ENCODE results near the gene CXCR3.
"Not testable (repeated sequence)": the region's sequence is repeated elsewhere in the genome, so short reads cannot be mapped to it uniquely, and the experiment has no call there.

Gene CXCR3

DNA sequence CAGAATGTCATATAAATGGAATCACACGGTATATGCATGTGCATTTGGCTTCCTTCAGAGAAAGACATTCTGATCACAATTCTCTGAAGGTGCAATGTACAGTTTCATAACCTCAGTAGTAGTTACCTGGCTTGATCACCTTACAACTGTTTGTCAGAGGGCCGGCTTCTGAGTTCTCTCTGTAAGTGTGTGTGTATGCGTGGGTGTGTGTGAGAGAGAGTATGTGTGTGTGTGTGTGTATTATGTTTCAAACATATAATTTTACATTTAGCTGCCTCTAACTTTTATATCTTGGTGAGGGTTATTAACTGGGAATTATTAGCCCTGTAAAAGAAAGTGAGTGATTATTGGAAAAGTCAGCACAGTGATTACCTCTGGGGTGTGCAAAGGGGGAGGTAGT lies 41.0 kb upstream of the CXCR3 start:
- no peaks in the 10 kb centered on the region for H3K4me1 ChIP-seq (ENCODE audit: control insufficient read depth, insufficient read depth, low read length)
- no peaks in the 10 kb centered on the region for H3K9me3 ChIP-seq (ENCODE audit: control insufficient read depth, low read length)
- no peaks in the 10 kb centered on the region for H3K36me3 ChIP-seq (ENCODE audit: control insufficient read depth, insufficient read depth, low read length)
- H3K9ac ChIP-seq (ENCODE audit: low read length), result no peak overlapping the region
- H3K4me3 ChIP-seq (ENCODE audit: low read length), result no peak overlapping the region
- H3K27me3 ChIP-seq (ENCODE audit: control insufficient read depth, insufficient read depth, low read length), result no peaks in the 10 kb centered on the region

DNA sequence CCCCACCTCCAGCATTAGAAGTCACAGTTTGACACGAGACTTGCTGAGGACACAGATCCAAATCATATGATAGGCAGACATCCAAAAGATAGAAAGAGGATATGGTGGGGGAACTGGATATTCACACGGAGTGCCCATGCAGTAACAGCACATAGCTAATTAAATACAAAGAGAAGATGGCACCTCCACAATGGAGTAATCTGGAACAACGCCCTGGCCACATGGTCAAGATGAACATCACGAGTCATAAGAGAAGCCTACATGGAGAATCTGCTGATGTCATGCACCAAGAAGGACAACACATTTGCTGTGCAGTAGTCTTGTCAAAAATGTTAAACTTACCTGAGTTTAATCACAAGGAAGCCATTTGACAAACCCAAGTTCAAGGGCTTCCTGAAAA lies 39.0 kb upstream of the CXCR3 start:
- no peak overlapping the region for H3K4me3 ChIP-seq (ENCODE audit: low read length)
- no peaks in the 10 kb centered on the region for H3K9me3 ChIP-seq (ENCODE audit: control insufficient read depth, low read length)
- H3K36me3 ChIP-seq (ENCODE audit: control insufficient read depth, insufficient read depth, low read length), result no peaks in the 10 kb centered on the region
- H3K4me1 ChIP-seq (ENCODE audit: control insufficient read depth, insufficient read depth, low read length), result no peaks in the 10 kb centered on the region
- H3K27me3 ChIP-seq (ENCODE audit: control insufficient read depth, insufficient read depth, low read length), result no peaks in the 10 kb centered on the region
- H3K9ac ChIP-seq (ENCODE audit: low read length), result no peak overlapping the region

DNA sequence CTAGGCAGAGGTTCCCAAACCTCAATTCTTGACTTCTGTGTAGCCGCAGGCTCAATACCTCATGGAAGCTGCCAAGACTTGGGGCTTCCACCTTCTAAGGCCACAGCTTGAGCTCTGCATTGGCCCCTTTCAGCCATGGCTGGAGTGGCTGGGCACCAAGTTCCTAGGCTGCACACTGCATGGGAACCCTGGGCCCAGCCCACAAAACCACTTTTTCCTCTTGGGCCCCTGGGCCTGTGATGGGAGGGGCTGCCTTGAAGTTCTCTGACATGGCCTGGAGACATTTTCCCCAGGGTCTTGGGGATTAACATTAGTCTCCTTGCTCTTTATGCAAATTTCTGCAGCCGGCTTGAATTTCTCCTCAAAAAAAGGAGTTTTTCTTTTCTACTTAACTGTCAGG lies 35.0 kb upstream of the CXCR3 start:
- Histone ChIP-seq H3K36me3 (ENCODE audit: control insufficient read depth, insufficient read depth, low read length) (no peaks in the 10 kb centered on the region), H3K27me3 (ENCODE audit: control insufficient read depth, insufficient read depth, low read length) (no peaks in the 10 kb centered on the region), H3K4me1 (ENCODE audit: control insufficient read depth, insufficient read depth, low read length) (no peaks in the 10 kb centered on the region), H3K9ac (ENCODE audit: low read length) (no peak overlapping the region), H3K9me3 (ENCODE audit: control insufficient read depth, low read length) (no peaks in the 10 kb centered on the region), H3K4me3 (ENCODE audit: low read length) (no peak overlapping the region)

DNA sequence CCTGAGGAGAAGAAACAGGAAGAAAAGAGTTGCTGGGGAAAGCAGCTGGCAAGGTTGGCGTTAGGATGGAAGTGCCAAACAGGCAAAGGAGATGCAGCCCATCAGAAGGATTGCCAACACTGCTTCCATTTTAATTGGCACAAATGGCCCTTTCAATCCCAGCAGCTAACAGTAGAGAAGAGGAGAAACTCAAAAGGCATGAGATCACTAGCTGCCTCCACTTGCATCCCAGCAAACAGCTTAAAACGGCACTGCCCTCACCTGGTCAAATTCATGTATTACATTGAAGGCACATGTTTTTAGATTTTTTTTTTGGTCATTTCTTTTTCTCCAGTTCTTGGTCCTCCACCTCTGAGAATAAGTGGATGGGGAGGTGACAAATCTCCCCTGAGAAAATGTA lies 34.1 kb upstream of the CXCR3 start:
- Histone ChIP-seq H3K9ac (ENCODE audit: low read length) (no peak overlapping the region), H3K36me3 (ENCODE audit: control insufficient read depth, insufficient read depth, low read length) (no peaks in the 10 kb centered on the region), H3K4me1 (ENCODE audit: control insufficient read depth, insufficient read depth, low read length) (no peaks in the 10 kb centered on the region), H3K27me3 (ENCODE audit: control insufficient read depth, insufficient read depth, low read length) (no peaks in the 10 kb centered on the region), H3K9me3 (ENCODE audit: control insufficient read depth, low read length) (no peaks in the 10 kb centered on the region), H3K4me3 (ENCODE audit: low read length) (no peak overlapping the region)

DNA sequence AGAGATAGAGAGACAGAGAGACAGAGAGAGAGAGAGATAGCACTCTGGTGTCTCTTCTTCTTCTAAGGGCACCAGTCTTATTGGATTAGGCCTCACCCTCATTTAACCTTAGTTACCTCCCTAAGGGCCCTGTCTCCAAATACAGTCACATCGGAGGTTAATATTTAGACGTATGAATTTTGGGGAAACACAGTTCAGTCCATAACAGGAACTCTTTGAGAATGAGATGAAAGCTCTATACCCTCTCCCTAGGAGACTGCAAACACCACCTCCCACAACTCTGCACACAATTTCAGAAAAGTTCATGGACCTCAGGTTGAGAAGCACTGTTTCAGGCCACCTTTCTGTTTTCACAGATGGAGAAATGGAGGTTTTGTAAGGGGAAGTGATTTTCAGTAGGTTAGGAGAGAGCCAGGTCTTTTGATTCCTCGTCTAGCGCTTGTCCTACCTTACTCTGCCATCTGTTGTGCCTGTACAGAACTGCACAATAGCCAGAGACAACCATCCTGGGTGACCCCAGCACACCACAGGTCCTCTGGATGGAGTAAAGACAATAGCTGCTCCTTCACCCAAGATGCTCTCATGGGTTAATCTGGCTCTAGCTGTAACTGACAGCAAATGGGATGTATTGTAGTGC lies 32.1 kb upstream of the CXCR3 start:
- no peaks in the 10 kb centered on the region for H3K4me1 ChIP-seq (ENCODE audit: control insufficient read depth, insufficient read depth, low read length)
- no peaks in the 10 kb centered on the region for H3K27me3 ChIP-seq (ENCODE audit: control insufficient read depth, insufficient read depth, low read length)
- no peaks in the 10 kb centered on the region for H3K9me3 ChIP-seq (ENCODE audit: control insufficient read depth, low read length)
- H3K36me3 ChIP-seq (ENCODE audit: control insufficient read depth, insufficient read depth, low read length), result no peaks in the 10 kb centered on the region
- no peak overlapping the region for H3K9ac ChIP-seq (ENCODE audit: low read length)
- H3K4me3 ChIP-seq (ENCODE audit: low read length), result no peak overlapping the region

DNA sequence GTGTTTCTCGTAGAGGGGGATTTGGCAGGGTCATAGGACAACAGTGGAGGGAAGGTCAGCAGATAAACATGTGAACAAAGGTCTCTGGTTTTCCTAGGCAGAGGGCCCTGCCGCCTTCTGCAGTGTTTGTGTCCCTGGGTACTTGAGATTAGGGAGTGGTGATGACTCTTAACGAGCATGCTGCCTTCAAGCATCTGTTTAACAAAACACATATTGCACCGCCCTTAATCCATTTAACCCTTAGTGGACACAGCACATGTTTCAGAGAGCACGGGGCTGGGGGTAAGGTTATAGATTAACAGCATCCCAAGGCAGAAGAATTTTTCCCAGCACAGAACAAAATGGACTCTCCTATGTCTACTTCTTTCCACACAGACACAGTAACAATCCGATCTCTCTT lies 26.1 kb upstream of the CXCR3 start:
- not testable (repeated sequence) for H3K4me3 ChIP-seq (ENCODE audit: low read length); H3K4me1 ChIP-seq (ENCODE audit: control insufficient read depth, insufficient read depth, low read length); H3K36me3 ChIP-seq (ENCODE audit: control insufficient read depth, insufficient read depth, low read length); H3K9ac ChIP-seq (ENCODE audit: low read length); H3K27me3 ChIP-seq (ENCODE audit: control insufficient read depth, insufficient read depth, low read length); H3K9me3 ChIP-seq (ENCODE audit: control insufficient read depth, low read length)

DNA sequence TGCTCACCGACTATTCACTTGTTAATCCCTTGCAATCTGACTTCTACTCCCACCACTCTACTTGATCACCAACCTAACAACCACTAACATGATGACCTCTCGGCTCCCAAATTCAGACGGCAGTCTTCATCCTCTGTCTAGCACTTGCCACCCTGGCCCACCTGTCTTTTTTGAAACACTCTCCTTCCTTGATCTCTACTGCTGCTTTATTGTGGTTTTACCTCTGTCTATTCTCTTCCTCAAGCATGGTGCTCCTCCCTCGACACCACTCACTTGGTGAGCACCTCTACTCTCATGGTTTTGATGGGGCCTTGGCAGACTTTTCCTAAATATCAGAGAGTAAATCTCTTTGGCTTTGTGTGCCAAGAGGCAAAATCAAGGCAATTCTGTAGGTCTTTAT lies 21.7 kb upstream of the CXCR3 start:
- H3K4me3 ChIP-seq (ENCODE audit: low read length), result no peak overlapping the region

DNA sequence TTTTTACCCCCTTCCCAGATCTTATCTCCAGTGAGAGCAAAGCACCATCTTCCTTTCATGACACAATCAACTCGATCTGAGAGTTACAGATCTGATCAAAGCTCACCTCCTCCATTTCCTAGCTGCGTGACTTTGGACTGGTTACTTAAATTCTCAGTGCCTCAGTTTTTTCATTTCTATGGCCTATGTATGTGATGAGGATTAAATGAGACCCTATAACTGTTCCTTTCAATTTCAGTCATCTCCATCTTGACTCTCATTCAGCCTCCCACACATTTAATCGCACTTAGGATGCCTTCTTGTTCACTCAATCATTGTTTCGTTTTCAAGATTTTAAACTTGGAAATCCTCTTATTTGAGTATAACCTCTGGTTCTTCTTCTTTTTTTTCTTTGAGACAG lies 20.1 kb upstream of the CXCR3 start:
- Histone ChIP-seq H3K4me3 (ENCODE audit: low read length) (no peak overlapping the region), H3K27me3 (ENCODE audit: control insufficient read depth, insufficient read depth, low read length) (no peaks in the 10 kb centered on the region), H3K36me3 (ENCODE audit: control insufficient read depth, insufficient read depth, low read length) (no peaks in the 10 kb centered on the region), H3K9me3 (ENCODE audit: control insufficient read depth, low read length) (no peaks in the 10 kb centered on the region), H3K4me1 (ENCODE audit: control insufficient read depth, insufficient read depth, low read length) (no peaks in the 10 kb centered on the region), H3K9ac (ENCODE audit: low read length) (no peak overlapping the region)

More for the DNA sequence above, 21.7 kb upstream of the CXCR3 start:
- H3K27me3 ChIP-seq (ENCODE audit: control insufficient read depth, insufficient read depth, low read length), result no peaks in the 10 kb centered on the region
- H3K9me3 ChIP-seq (ENCODE audit: control insufficient read depth, low read length), result no peaks in the 10 kb centered on the region
- no peaks in the 10 kb centered on the region for H3K4me1 ChIP-seq (ENCODE audit: control insufficient read depth, insufficient read depth, low read length)
- no peaks in the 10 kb centered on the region for H3K36me3 ChIP-seq (ENCODE audit: control insufficient read depth, insufficient read depth, low read length)
- H3K9ac ChIP-seq (ENCODE audit: low read length), result no peak overlapping the region

DNA sequence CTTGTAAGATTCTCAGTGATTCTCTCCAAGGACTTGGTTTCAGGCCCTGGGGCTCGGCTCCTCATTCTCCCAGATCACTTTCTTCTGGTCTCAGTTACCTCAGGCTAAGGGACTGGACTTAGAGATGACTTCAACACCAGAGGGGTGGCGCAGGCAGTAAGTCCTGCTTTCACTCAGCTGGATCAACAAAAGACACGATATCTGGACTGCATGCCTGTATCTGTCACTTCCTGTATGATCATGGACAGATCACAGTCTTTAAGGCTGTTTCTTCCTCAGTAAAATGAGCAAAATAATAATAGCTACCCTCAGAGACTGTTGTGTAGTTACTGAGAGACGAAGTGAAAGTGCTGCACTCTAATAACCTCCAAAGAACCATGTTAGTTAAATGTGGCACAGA lies 19.5 kb upstream of the CXCR3 start:
- no peaks in the 10 kb centered on the region for H3K27me3 ChIP-seq (ENCODE audit: control insufficient read depth, insufficient read depth, low read length)
- H3K36me3 ChIP-seq (ENCODE audit: control insufficient read depth, insufficient read depth, low read length), result no peaks in the 10 kb centered on the region
- H3K4me1 ChIP-seq (ENCODE audit: control insufficient read depth, insufficient read depth, low read length), result no peaks in the 10 kb centered on the region
- H3K9me3 ChIP-seq (ENCODE audit: control insufficient read depth, low read length), result no peaks in the 10 kb centered on the region
- no peak overlapping the region for H3K4me3 ChIP-seq (ENCODE audit: low read length)
- no peak overlapping the region for H3K9ac ChIP-seq (ENCODE audit: low read length)

DNA sequence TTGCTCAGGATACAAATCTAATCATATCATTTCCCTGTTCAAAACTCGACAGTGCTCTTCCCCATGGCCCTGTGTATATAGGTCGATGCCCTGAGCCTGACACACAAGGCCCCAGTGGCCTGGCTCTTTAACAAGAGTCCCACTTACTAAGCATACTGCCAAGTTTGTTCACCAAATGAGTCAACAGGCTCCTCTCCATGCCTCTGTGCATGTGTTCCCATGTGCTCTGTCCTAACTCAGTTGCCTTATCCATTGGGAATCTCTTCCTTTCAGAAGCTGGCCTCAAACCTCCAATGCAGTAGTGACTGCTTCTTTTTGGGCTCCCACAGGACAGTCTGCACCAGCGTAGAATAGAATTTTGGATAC lies 18.9 kb upstream of the CXCR3 start:
- no peak overlapping the region for H3K4me3 ChIP-seq (ENCODE audit: low read length)
- no peak overlapping the region for H3K9ac ChIP-seq (ENCODE audit: low read length)
- H3K9me3 ChIP-seq (ENCODE audit: control insufficient read depth, low read length), result no peaks in the 10 kb centered on the region
- no peaks in the 10 kb centered on the region for H3K36me3 ChIP-seq (ENCODE audit: control insufficient read depth, insufficient read depth, low read length)
- H3K4me1 ChIP-seq (ENCODE audit: control insufficient read depth, insufficient read depth, low read length), result no peaks in the 10 kb centered on the region
- H3K27me3 ChIP-seq (ENCODE audit: control insufficient read depth, insufficient read depth, low read length), result no peaks in the 10 kb centered on the region

DNA sequence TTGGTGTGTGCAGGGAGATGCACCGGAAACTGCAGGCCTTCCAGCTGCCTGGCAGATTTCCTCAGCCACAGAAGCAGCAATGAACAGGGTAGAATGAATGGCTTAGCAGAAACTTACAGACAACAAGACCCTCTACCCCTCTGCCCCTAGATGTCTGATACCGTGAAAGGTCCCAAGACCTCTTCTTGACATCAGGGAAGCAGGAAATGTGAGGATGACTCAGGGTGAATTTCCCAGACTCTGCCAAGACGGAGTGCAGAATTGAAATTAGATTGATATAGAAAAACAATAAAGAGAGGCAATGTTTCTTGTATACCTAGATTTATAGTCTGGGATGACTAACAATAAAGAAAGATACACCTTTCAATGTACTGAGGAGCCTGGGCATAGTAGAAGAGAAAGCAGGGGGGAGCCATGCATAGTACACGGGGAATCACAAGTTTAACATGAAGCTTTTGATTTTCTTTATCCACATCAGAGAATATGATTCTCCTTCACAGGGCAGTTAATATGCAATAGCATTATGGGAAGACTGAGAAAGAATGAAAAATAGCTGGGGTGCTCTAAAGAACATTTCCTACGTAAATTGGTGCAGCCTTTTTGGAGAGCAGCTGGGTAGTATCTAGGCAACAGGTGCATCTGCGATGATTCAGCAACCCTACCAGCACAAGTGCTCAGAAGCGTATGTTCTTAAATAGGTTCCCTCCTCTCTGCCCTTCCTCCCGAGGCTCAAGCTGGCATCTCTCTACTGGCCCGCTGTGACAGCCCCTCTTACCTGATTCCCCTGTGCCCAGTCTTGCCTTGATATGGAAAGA lies 18.3 kb upstream of the CXCR3 start:
- Histone ChIP-seq H3K9ac (ENCODE audit: low read length) (no peak overlapping the region), H3K27me3 (ENCODE audit: control insufficient read depth, insufficient read depth, low read length) (no peaks in the 10 kb centered on the region), H3K9me3 (ENCODE audit: control insufficient read depth, low read length) (no peaks in the 10 kb centered on the region), H3K4me3 (ENCODE audit: low read length) (no peak overlapping the region), H3K4me1 (ENCODE audit: control insufficient read depth, insufficient read depth, low read length) (no peaks in the 10 kb centered on the region), H3K36me3 (ENCODE audit: control insufficient read depth, insufficient read depth, low read length) (no peaks in the 10 kb centered on the region)

DNA sequence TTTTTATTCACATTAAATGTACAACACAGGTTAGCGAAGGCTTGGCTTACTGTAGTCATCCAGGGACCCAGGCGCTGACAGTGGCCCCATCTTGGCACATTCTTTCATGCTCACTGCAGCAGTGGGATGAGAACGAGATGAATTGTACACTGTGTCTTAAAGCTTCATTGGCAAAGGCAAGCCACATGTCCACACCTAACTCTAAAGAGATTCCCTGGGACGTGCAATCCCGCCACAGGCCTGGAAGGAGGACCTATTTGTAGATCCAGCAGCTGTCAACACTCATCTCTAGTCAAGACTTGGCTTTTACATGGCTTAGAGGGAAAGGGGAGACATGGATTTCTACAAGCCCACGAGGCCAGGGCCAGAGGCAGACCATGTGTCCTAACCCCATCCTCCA lies 16.1 kb upstream of the CXCR3 start:
- no peak overlapping the region for H3K9ac ChIP-seq (ENCODE audit: low read length)
- H3K9me3 ChIP-seq (ENCODE audit: control insufficient read depth, low read length), result no peaks in the 10 kb centered on the region
- no peaks in the 10 kb centered on the region for H3K36me3 ChIP-seq (ENCODE audit: control insufficient read depth, insufficient read depth, low read length)
- no peaks in the 10 kb centered on the region for H3K4me1 ChIP-seq (ENCODE audit: control insufficient read depth, insufficient read depth, low read length)
- no peak overlapping the region for H3K4me3 ChIP-seq (ENCODE audit: low read length)
- H3K27me3 ChIP-seq (ENCODE audit: control insufficient read depth, insufficient read depth, low read length), result no peaks in the 10 kb centered on the region
